GM12878 (cell line): Measurements from ENCODE around the gene HJV. TPM values are rescaled to one million over a fixed set of nuclear protein-coding genes. Genes with fewer than 3 reads are reported as not detected.

Source experiments
- ATAC-seq: fragments of 200-7000 bp; cut with Tn5 transposase; 3 replicates; pipeline ENCODE4 v1.9.1; 2020; ENCODE audit warnings: mild to moderate bottlenecking, moderate library complexity
- BruUV-seq: library from RNA; stranded (reverse); fragments of 400-500 nt; replicated peaks from 2 replicates; lab custom pipeline; 2021; lab: Mats Ljungman, UMichigan
- CTCF ChIA-PET: fragments of 300-600 bp; sonication (Branson Sonifier 250); formaldehyde crosslinking; extraction: SDS; loops from one replicate; lab custom pipeline; 2021; ENCODE audit warnings: inconsistent platforms; lab: Yijun Ruan, JAX
- POLR2A ChIA-PET: fragments of 350-600 bp; formaldehyde crosslinking; extraction: SDS; loops from one replicate; lab custom pipeline; 2021; ENCODE audit warnings: inconsistent platforms; lab: Charles Lee
- RAD21 ChIA-PET: fragments of 300-600 bp; sonication (Branson Sonifier 250); formaldehyde crosslinking; loops from one replicate; lab custom pipeline; 2023; ENCODE audit warnings: antibody characterized with exemption; ENCODE audit not compliant: unreplicated experiment; lab: Charles Lee
- SMC1A ChIA-PET: fragments of 300-600 bp; sonication (Branson Sonifier 250); formaldehyde crosslinking; loops from one replicate; lab custom pipeline; 2023; ENCODE audit not compliant: unreplicated experiment, uncharacterized antibody; lab: Charles Lee
- DNase-seq: peaks from one replicate; pipeline ENCODE4 v3.0.0-alpha.2; 2011; ENCODE audit warnings: low read depth, low spot score
- FAIRE-seq: peaks from 3 replicates; lab custom pipeline; 2011; peaks lifted over from hg19 to GRCh38; lab: Jason Lieb, UNC
- H2AFZ ChIP-seq: 2 replicates; pipeline ENCODE4 v1.6.0; 2011; ENCODE audit warnings: low read depth, low read length, control low read depth; ENCODE audit not compliant: control insufficient read depth
- H3K27ac ChIP-seq: 2 replicates; pipeline ENCODE4 v1.5.1; 2011; ENCODE audit warnings: control low read depth; ENCODE audit not compliant: control insufficient read depth, insufficient read depth
- H3K27me3 ChIP-seq, 2 experiments: replicated peaks in 1 of 2; 2 replicates each; pipeline versions ENCODE4 v1.6.0 to v1.6.1; 2011; ENCODE audit warnings: low read length in 1 of 2; ENCODE audit not compliant: control insufficient read depth in 2 of 2, insufficient read depth in 2 of 2
- H3K36me3 ChIP-seq, 2 experiments: 2 replicates each; pipeline ENCODE4 v1.5.1; 2011; ENCODE audit warnings: low read length in 1 of 2; ENCODE audit not compliant: control insufficient read depth in 2 of 2, insufficient read depth in 2 of 2
- H3K4me1 ChIP-seq: 2 replicates; pipeline ENCODE4 v1.6.1; 2011; ENCODE audit warnings: mild to moderate bottlenecking, low read length, moderate library complexity, mixed read lengths; ENCODE audit not compliant: control insufficient read depth, insufficient read depth
- H3K4me2 ChIP-seq: 2 replicates; pipeline ENCODE4 v1.6.0; 2011; ENCODE audit warnings: control low read depth; ENCODE audit not compliant: control insufficient read depth, insufficient read depth
- H3K4me3 ChIP-seq: fragments of 200-600 bp; sonication (generic); 2 replicates; pipeline ENCODE4 v1.5.1; 2016
- H3K79me2 ChIP-seq: 2 replicates; pipeline ENCODE4 v1.6.0; 2011; ENCODE audit warnings: low read length; ENCODE audit not compliant: control insufficient read depth, insufficient read depth
- H3K9ac ChIP-seq: 2 replicates; pipeline ENCODE4 v1.8.0; 2011; ENCODE audit warnings: low read length, control low read depth, mixed read lengths; ENCODE audit not compliant: control insufficient read depth, insufficient read depth
- H3K9me3 ChIP-seq: replicated peaks from 3 replicates; pipeline ENCODE4 v1.5.1; 2011; ENCODE audit warnings: mild to moderate bottlenecking, low read length; ENCODE audit not compliant: control insufficient read depth, insufficient read depth
- H4K20me1 ChIP-seq: 2 replicates; pipeline ENCODE4 v1.6.0; 2011; ENCODE audit not compliant: control insufficient read depth, insufficient read depth
- BCL3 ChIP-seq: IDR thresholded peaks from 2 replicates; pipeline ENCODE4 v1.6.1; 2011; ENCODE audit warnings: borderline replicate concordance, low read depth, mild to moderate bottlenecking, moderate library complexity, low read length; ENCODE audit not compliant: insufficient read depth, poor library complexity, severe bottlenecking
- CEBPB ChIP-seq, 2 experiments: fragments of 150-350 bp in 1 of 2; IDR thresholded peaks; 2 replicates each; pipeline ENCODE4 v1.6.1; 2012 to 2014; ENCODE audit warnings: low read depth in 2 of 2, low read length in 2 of 2, borderline replicate concordance in 1 of 2, inconsistent platforms in 1 of 2
- EED ChIP-seq: sonication (generic); IDR thresholded peaks from 2 replicates; pipeline ENCODE4 v1.6.1; 2016; ENCODE audit warnings: antibody characterized with exemption, low read depth
- ETV6 ChIP-seq, 2 experiments: fragments of 450-650 bp in 1 of 2; IDR thresholded peaks in 1 of 2; conservative IDR thresholded peaks in 1 of 2; 2 replicates each; pipeline ENCODE4 v1.6.1; 2014; ENCODE audit warnings: antibody characterized with exemption in 1 of 2, borderline replicate concordance in 1 of 2, low read depth in 1 of 2, mild to moderate bottlenecking in 1 of 2, moderate library complexity in 1 of 2
- HSF1 ChIP-seq: fragments of 150-350 bp; IDR thresholded peaks from 2 replicates; pipeline ENCODE4 v1.6.1; 2014; ENCODE audit warnings: mild to moderate bottlenecking, low read depth, low read length
- MTA2 ChIP-seq: fragments of 450-650 bp; IDR thresholded peaks from 2 replicates; pipeline ENCODE4 v1.6.1; 2016; ENCODE audit warnings: low read depth, mild to moderate bottlenecking, moderate library complexity
- NBN ChIP-seq: fragments of 450-650 bp; IDR thresholded peaks from 2 replicates; pipeline ENCODE4 v1.6.1; 2016
- NFIC ChIP-seq: IDR thresholded peaks from 2 replicates; pipeline ENCODE4 v1.6.1; 2012; ENCODE audit warnings: low read depth, mild to moderate bottlenecking, inconsistent platforms, low read length, moderate library complexity
- NFXL1 ChIP-seq: fragments of 450-650 bp; IDR thresholded peaks from 2 replicates; pipeline ENCODE4 v1.6.1; 2017; ENCODE audit warnings: antibody characterized with exemption, mild to moderate bottlenecking, borderline replicate concordance
- NR2F1 ChIP-seq: fragments of 450-650 bp; conservative IDR thresholded peaks from 2 replicates; pipeline ENCODE4 v1.6.1; 2017; ENCODE audit warnings: mild to moderate bottlenecking
- PBX3 ChIP-seq: IDR thresholded peaks from 2 replicates; pipeline ENCODE4 v1.6.1; 2011; ENCODE audit warnings: mild to moderate bottlenecking, low read depth, low read length, moderate library complexity; ENCODE audit not compliant: insufficient replicate concordance
- RUNX3 ChIP-seq: IDR thresholded peaks from 2 replicates; pipeline ENCODE4 v1.6.1; 2012; ENCODE audit warnings: low read length, inconsistent platforms
- SMARCA5 ChIP-seq: fragments of 450-650 bp; IDR thresholded peaks from 2 replicates; pipeline ENCODE4 v1.6.1; 2017; ENCODE audit warnings: mild to moderate bottlenecking
- SPI1 ChIP-seq: IDR thresholded peaks from 2 replicates; pipeline ENCODE4 v1.6.1; 2011; ENCODE audit warnings: low read depth, mild to moderate bottlenecking, low read length, moderate library complexity, borderline replicate concordance; ENCODE audit not compliant: insufficient read depth
- TCF3 ChIP-seq: IDR thresholded peaks from 2 replicates; pipeline ENCODE4 v1.6.1; 2012; ENCODE audit warnings: low read depth, mild to moderate bottlenecking, low read length, borderline replicate concordance; ENCODE audit not compliant: insufficient read depth
- WGBS: methylation state at CpG from one replicate; pipeline ENCODE4 v1.1.6; 2016; ENCODE audit warnings: low lambda C conversion rate; ENCODE audit not compliant: insufficient replicate concordance, insufficient coverage; ENCODE audit errors: missing lambda C conversion rate; 5-methylcytosine and 5-hydroxymethylcytosine counted together
- in situ Hi-C: fragments of 300-500 bp; cut with MboI; formaldehyde crosslinking; loops from 9 replicates; pipeline ENCODE4 v1.14.3; 2018; ENCODE audit warnings: mixed read lengths
- intact Hi-C: fragments of 100-400 bp; cut with micrococcal nuclease; formaldehyde crosslinking; loops from one replicate; pipeline ENCODE4 v1.14.2; 2022; ENCODE audit not compliant: unreplicated experiment
- polyA plus RNA-seq, 11 experiments: library from polyadenylated mRNA; depleted of rRNA in 4 of 11; unstranded in 6 of 11; stranded (reverse) in 5 of 11; fragments of >200 nt; fragmentation: Nextera tagmentation in 4 of 11; fragmentation: Illumina TruSeq in 1 of 11; extraction: Ambion mirVana in 4 of 11; extraction: Trizol in 1 of 11; gene quantifications; 1 replicate in 1 of 11; 2 replicates in 10 of 11; pipeline versions ENCODE4 v1.2.1 to v1.2.3, GENCODE V29; 2011 to 2016; ENCODE audit warnings: inconsistent platforms in 2 of 11, missing spikeins in 2 of 11, low read depth in 1 of 11
- total RNA-seq, 4 experiments: library from RNA; depleted of rRNA in 3 of 4; stranded (reverse); fragments of >200 nt in 3 of 4; fragmentation: Illumina TruSeq in 1 of 4; extraction: Trizol in 1 of 4; gene quantifications; 2 replicates each; pipeline versions ENCODE4 v1.2.1 to v1.2.3, GENCODE V29; 2013 to 2021
- TF ChIP-seq, protein P1 (sequence below): IDR thresholded peaks from 2 replicates; pipeline ENCODE4 v1.6.1; 2012; ENCODE audit warnings: low read length, inconsistent platforms

HJV gene
- total and polyA plus RNA-seq, 10 of the 15 experiments (the other 5 are each of a cell fraction or from before 2014, with no cell fraction given) = not detected

DNA sequence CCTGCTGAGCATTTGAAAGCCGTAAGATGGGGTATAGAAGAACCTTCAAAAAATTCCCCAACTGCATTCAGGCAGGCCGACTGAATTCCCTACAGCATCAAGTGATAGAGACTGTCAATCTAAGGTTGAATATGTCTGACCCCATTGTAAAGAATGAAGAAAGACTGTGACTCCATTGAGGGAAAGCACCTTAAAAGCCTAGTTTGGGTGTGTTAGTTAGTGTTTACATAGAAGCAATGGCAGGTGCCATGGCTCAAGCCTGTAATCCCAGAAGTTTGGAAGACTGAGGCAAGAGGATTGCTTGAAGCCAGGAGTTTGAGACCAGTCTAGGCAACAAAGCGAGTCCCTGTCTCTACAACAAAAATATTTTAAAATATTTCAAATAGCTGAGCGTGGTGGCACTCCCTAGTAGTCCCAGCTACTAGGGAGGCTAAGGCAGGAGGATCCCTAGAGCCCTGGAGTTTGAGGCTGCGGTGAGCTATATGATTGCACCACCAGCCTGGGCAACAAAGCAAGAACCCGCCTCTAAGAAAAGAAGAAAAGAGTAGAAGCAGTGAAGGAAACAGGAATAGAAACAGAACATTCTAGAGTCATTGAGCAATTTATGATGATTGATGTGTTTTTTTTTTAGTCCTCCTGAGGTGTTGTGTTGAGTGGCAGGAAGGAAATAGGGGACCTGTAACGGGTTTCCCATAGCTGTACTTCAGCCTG lies 41.6 kb downstream of the HJV start:
- Histone ChIP-seq H3K9ac (peak overlapping the region; percentile 62), H2AFZ (peak overlapping the region; percentile 42), H3K4me2 (peak overlapping the region; percentile 95), H3K4me1 (peaks cover 54% of the 10 kb centered on the region), H3K9me3 (no peaks in the 10 kb centered on the region), H3K79me2 (no peaks in the 10 kb centered on the region), H3K4me3 (no peak overlapping the region; the same call in 1 of the 2 replicates), H3K27ac (peak overlapping the region; percentile 99), H3K36me3 (no peaks in the 10 kb centered on the region), H4K20me1 (no peaks in the 10 kb centered on the region), H3K27me3 (no peaks in the 10 kb centered on the region)
- DNase-seq (peak; percentile 49), FAIRE-seq (no peak), ATAC-seq (peak; percentile 34)
- intact Hi-C loops = no loop called here
- SMC1A ChIA-PET = interaction anchor here (0.7 to 10.9 kb wide), 19 partner anchors 14 to 290 kb away, joined by 3 to 244 read pairs (median 9); partner anchors contain the start of genes ANKRD34A, LIX1L, NUDT17 and PIAS3
- in situ Hi-C loops = no loop called here
- CTCF ChIA-PET = interaction anchor here (0.6 to 9.4 kb wide), 15 partner anchors 10 to 134 kb away, joined by 3 to 361 read pairs (median 21); partner anchors contain the start of genes ANKRD34A, LIX1L, NUDT17 and PEX11B
- TSS peak; percentile 69 for BruUV-seq
- RAD21 ChIA-PET = interaction anchor here (0.7 to 7.9 kb wide), 17 partner anchors 9 to 135 kb away, joined by 3 to 136 read pairs (median 16); partner anchors contain the start of genes ANKRD34A, LIX1L, NUDT17 and PIAS3
- 16% methylated on average over 7 of the region's 7 CpGs for WGBS
- POLR2A ChIA-PET = interaction anchor here (0.6 to 6.5 kb wide), 16 partner anchors 11 to 121 kb away, joined by 3 to 102 read pairs (median 11); partner anchors contain the start of genes ANKRD34A, LIX1L, PEX11B and PIAS3
- TF ChIP-seq PBX3 (peak; percentile 86), TCF3 (no peak), SPI1 (peak; percentile 30; the same call in 1 of the 2 replicates), NFIC (peak; percentile 58; the same call in 1 of the 2 replicates), CEBPB (IDR thresholded peaks at IDR 0.05; ENCODE audit: borderline replicate concordance in 1 of 2, low read depth in 2 of 2, low read length in 2 of 2) (peak in 1 of 2 experiments; percentile 48; a peak in 1 of 4 replicates), RUNX3 (peak; percentile 79), SMARCA5 (peak; percentile 77), HSF1 (peak; percentile 95), NBN (peak; percentile 13; the same call in 1 of the 2 replicates), NFXL1 (no peak), BCL3 (no peak), ETV6 (conservative IDR thresholded peaks at IDR 0.05 in 1 of 2, IDR thresholded peaks at IDR 0.05 in 1 of 2; ENCODE audit: borderline replicate concordance in 1 of 2, low read depth in 1 of 2) (peak in 1 of 2 experiments; percentile 83; a peak in 1 of 4 replicates), MTA2 (0 out of 2 replicates have a peak, but pooled peaks have one; percentile 4), NR2F1 (no peak), EED (peak; percentile 12; the same call in 1 of the 2 replicates)
- TF ChIP-seq, protein P1, sequence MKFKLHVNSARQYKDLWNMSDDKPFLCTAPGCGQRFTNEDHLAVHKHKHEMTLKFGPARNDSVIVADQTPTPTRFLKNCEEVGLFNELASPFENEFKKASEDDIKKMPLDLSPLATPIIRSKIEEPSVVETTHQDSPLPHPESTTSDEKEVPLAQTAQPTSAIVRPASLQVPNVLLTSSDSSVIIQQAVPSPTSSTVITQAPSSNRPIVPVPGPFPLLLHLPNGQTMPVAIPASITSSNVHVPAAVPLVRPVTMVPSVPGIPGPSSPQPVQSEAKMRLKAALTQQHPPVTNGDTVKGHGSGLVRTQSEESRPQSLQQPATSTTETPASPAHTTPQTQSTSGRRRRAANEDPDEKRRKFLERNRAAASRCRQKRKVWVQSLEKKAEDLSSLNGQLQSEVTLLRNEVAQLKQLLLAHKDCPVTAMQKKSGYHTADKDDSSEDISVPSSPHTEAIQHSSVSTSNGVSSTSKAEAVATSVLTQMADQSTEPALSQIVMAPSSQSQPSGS = no peak
